ENCODE measurements around the gene TAS2R3.
"Not testable (repeated sequence)": the region's sequence is repeated elsewhere in the genome, so short reads cannot be mapped to it uniquely, and the experiment has no call there.

TAS2R3 gene

GRCh38 chr7:141763797-141764196 lies at the start of gene TAS2R3:
TSS of gene TAS2R3 (plus strand) at chr7:141764097. CDS start at chr7:141764159, 62 bp downstream.
- no peak for DNase-seq

GRCh38 chr7:141714571-141714970 lies 49.3 kb upstream of the TAS2R3 start:
- DNase-seq, result no peak

- DNase-seq, result no peak
Measured at GRCh38 chr7:141715018-141715417, 48.9 kb upstream of the TAS2R3 start.

GRCh38 chr7:141715794-141716689 lies 47.9 kb upstream of the TAS2R3 start:
- no peak for DNase-seq

- DNase-seq, result no peak
Measured at GRCh38 chr7:141717450-141717849, 46.4 kb upstream of the TAS2R3 start.

GRCh38 chr7:141722529-141722928 lies 41.4 kb upstream of the TAS2R3 start:
- DNase-seq, result no peak

- no peak for DNase-seq
Measured at GRCh38 chr7:141729020-141729419, 34.9 kb upstream of the TAS2R3 start.

GRCh38 chr7:141731476-141732149 lies 32.3 kb upstream of the TAS2R3 start:
- DNase-seq, result no peak

GRCh38 chr7:141737118-141737835 lies 26.6 kb upstream of the TAS2R3 start:
- DNase-seq, result no peak

- peak; percentile 82 for DNase-seq
Measured at GRCh38 chr7:141737836-141738591, 25.9 kb upstream of the TAS2R3 start, which contains the start of gene SSBP1. TSS of gene SSBP1 (plus strand) at chr7:141738358. CDS start at chr7:141739167, 809 bp downstream.

GRCh38 chr7:141738592-141739013 lies 25.3 kb upstream of the TAS2R3 start:
- no peak for DNase-seq

GRCh38 chr7:141739250-141739649 lies 24.6 kb upstream of the TAS2R3 start:
- no peak for DNase-seq

- no peak for DNase-seq
Measured at GRCh38 chr7:141742229-141742628, 21.7 kb upstream of the TAS2R3 start.

- no peak for DNase-seq
Measured at GRCh38 chr7:141744131-141744530, 19.8 kb upstream of the TAS2R3 start.

GRCh38 chr7:141748396-141748795 lies 15.5 kb upstream of the TAS2R3 start:
- no peak for DNase-seq

GRCh38 chr7:141751904-141752303 lies 12.0 kb upstream of the TAS2R3 start:
- not testable (repeated sequence) for DNase-seq

- no peak for DNase-seq
Measured at GRCh38 chr7:141752634-141753033, 11.3 kb upstream of the TAS2R3 start.

GRCh38 chr7:141754939-141755338 lies 9.0 kb upstream of the TAS2R3 start:
- no peak for DNase-seq

- DNase-seq, result not testable (repeated sequence)
Measured at GRCh38 chr7:141770083-141770583, 6.2 kb downstream of the TAS2R3 start.

- DNase-seq, result no peak
Measured at GRCh38 chr7:141776374-141776773, 12.5 kb downstream of the TAS2R3 start, which contains the start of gene TAS2R4. TSS of gene TAS2R4 (plus strand) at chr7:141776674. CDS start at chr7:141778489, 1,815 bp downstream.

GRCh38 chr7:141785706-141786552 lies 22.0 kb downstream of the TAS2R3 start:
- DNase-seq, result no peak

Measured in activated CD4-positive, CD25-positive, alpha-beta regulatory T cell treated with anti-CD3 and anti-CD28 coated beads, Interleukin-2, amount 50 U/mL, for 72 hours (primary cell).